ENCODE measurements around the gene STARD7. TPM values are rescaled to one million over a fixed set of nuclear protein-coding genes. Genes with fewer than 3 reads are reported as not detected.
A peak's percentile ranks its signal among the peaks of the same experiment; 100 is the strongest.

STARD7 gene
- total and polyA plus RNA-seq, 2 of the 13 experiments (the other 11 are each of a cell fraction or from before 2014, with no cell fraction given) = 88.2 to 300 TPM

DNA sequence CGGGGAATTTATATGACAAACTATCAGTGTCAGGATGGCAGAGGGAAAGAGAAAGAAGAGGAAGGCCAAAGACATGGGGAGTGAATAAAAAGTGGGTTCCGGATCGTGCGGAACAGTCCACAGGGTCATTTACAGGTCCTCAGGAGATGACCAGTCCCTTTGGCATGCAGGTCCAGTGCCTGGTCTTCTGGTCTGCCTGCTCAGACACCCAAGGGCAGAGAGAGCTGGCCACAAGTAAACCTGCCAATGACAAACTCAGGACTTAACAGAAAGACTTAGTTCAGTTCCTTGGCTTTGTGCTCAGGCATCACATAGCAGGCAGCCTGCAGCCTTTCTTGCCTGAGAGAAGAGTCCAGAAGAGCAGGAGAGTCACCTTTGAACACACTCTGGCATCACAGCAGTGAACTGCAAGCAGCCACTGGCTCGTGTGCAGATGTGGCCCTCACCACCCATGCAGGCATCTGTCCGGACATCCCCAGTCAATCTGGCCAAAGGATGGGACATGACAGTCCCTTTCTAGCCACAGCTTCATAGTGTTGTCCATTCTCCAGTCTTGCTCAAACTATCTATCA, 43.2 kb upstream of the STARD7 start (continued):
- no peak for TF ChIP-seq ZNF407 (CRISPR knock-in tag; IDR thresholded peaks at IDR 0.05; ENCODE audit: not compliant biosample characterization)
- TF ChIP-seq, protein P1, sequence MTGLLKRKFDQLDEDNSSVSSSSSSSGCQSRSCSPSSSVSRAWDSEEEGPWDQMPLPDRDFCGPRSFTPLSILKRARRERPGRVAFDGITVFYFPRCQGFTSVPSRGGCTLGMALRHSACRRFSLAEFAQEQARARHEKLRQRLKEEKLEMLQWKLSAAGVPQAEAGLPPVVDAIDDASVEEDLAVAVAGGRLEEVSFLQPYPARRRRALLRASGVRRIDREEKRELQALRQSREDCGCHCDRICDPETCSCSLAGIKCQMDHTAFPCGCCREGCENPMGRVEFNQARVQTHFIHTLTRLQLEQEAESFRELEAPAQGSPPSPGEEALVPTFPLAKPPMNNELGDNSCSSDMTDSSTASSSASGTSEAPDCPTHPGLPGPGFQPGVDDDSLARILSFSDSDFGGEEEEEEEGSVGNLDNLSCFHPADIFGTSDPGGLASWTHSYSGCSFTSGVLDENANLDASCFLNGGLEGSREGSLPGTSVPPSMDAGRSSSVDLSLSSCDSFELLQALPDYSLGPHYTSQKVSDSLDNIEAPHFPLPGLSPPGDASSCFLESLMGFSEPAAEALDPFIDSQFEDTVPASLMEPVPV (CRISPR knock-in tag; IDR thresholded peaks at IDR 0.05) = no peak
- no peak; the same call in 1 of the 2 replicates for TF ChIP-seq REL (CRISPR knock-in tag; conservative IDR thresholded peaks at IDR 0.05)
- no peak for TF ChIP-seq TOPORS (CRISPR knock-in tag; IDR thresholded peaks at IDR 0.05)
- TF ChIP-seq, protein P2, sequence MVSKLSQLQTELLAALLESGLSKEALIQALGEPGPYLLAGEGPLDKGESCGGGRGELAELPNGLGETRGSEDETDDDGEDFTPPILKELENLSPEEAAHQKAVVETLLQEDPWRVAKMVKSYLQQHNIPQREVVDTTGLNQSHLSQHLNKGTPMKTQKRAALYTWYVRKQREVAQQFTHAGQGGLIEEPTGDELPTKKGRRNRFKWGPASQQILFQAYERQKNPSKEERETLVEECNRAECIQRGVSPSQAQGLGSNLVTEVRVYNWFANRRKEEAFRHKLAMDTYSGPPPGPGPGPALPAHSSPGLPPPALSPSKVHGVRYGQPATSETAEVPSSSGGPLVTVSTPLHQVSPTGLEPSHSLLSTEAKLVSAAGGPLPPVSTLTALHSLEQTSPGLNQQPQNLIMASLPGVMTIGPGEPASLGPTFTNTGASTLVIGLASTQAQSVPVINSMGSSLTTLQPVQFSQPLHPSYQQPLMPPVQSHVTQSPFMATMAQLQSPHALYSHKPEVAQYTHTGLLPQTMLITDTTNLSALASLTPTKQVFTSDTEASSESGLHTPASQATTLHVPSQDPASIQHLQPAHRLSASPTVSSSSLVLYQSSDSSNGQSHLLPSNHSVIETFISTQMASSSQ (IDR thresholded peaks at IDR 0.05; ENCODE audit: low read depth) = no peak
- TF ChIP-seq, protein P2 (CRISPR knock-in tag; IDR thresholded peaks at IDR 0.05; ENCODE audit: borderline replicate concordance) = 0 out of 2 replicates have a peak, but pooled peaks have one; percentile 34
- TF ChIP-seq FOXK1 (CRISPR knock-in tag; IDR thresholded peaks at IDR 0.05; ENCODE audit: borderline replicate concordance, low read depth) = peak; percentile 84; the same call in 1 of the 2 replicates
- TF ChIP-seq ZFX (CRISPR knock-in tag; IDR thresholded peaks at IDR 0.05; ENCODE audit: low read depth) = no peak
- 0 out of 2 replicates have a peak, but pooled peaks have one; percentile 41 for TF ChIP-seq ESRRA (CRISPR knock-in tag; IDR thresholded peaks at IDR 0.05; ENCODE audit: low read depth)
- peak; percentile 75 for TF ChIP-seq CCAR2 (optimal IDR thresholded peaks at IDR 0.05; ENCODE audit: low read depth, low read length)
- TF ChIP-seq SSRP1 (CRISPR knock-in tag; IDR thresholded peaks at IDR 0.05) = no peak; the same call in 1 of the 2 replicates
- TF ChIP-seq SOX6 (IDR thresholded peaks at IDR 0.05) = no peak
- TF ChIP-seq SOX6 (CRISPR knock-in tag; IDR thresholded peaks at IDR 0.05) = peak; percentile 39
- no peak for TF ChIP-seq SRSF9 (IDR thresholded peaks at IDR 0.05; ENCODE audit: borderline replicate concordance, insufficient read depth, low read depth, low read length, poor library complexity, severe bottlenecking)
